HCT116 (cell line): ENCODE data around the gene HECW1.

Source experiments
- CTCF ChIP-seq, 3 experiments: fragments of 200-600 bp in 1 of 3; sonication (generic) in 1 of 3; IDR thresholded peaks in 2 of 3; conservative IDR thresholded peaks in 1 of 3; 2 replicates each; pipeline ENCODE4 v1.5.1; 2012 to 2017; ENCODE audit warnings: low read depth in 2 of 3, low read length in 2 of 3, antibody characterized with exemption in 1 of 3, borderline replicate concordance in 1 of 3, control low read depth in 1 of 3, mild to moderate bottlenecking in 1 of 3, mixed read lengths in 1 of 3, mixed run types in 1 of 3, moderate library complexity in 1 of 3; ENCODE audit not compliant: insufficient read depth in 1 of 3
- POLR2A ChIP-seq: IDR thresholded peaks from 2 replicates; pipeline ENCODE4 v1.7.0; 2011; ENCODE audit warnings: borderline replicate concordance; ENCODE audit not compliant: insufficient read depth, insufficient read length; ENCODE audit errors: extremely low read depth
- POLR2AphosphoS5 ChIP-seq: IDR thresholded peaks from 2 replicates; pipeline ENCODE4 v1.6.1; 2011; ENCODE audit warnings: mild to moderate bottlenecking, low read depth, low read length, moderate library complexity
- SRF ChIP-seq: IDR thresholded peaks from 2 replicates; pipeline ENCODE4 v1.6.1; 2012; ENCODE audit warnings: low read depth
- TCF7L2 ChIP-seq: IDR thresholded peaks from 2 replicates; pipeline ENCODE4 v1.7.0; 2011; ENCODE audit warnings: borderline replicate concordance, inconsistent platforms; ENCODE audit not compliant: insufficient read depth, insufficient read length; ENCODE audit errors: extremely low read depth

GRCh38 chr7:43220742-43221141 is 108.3 kb downstream of the HECW1 start:
- TF ChIP-seq SRF (no peak), POLR2AphosphoS5 (no peak), CTCF (IDR thresholded peaks at IDR 0.05 in 2 of 3, conservative IDR thresholded peaks at IDR 0.05 in 1 of 3; ENCODE audit: borderline replicate concordance in 1 of 3, insufficient read depth in 1 of 3, low read depth in 2 of 3, low read length in 2 of 3) (no peak), POLR2A (no peak), TCF7L2 (no peak)
